Psoas muscle (tissue), 8 donors: ENCODE data around the gene PDE6A. TPM values are rescaled to one million over a fixed set of nuclear protein-coding genes. Genes with fewer than 3 reads are reported as not detected.

Experiments
- ATAC-seq, 4 donors: fragments of 200-7000 bp; cut with Tn5 transposase; one replicate each; pipeline ENCODE4 v1.9.1; 2020; ENCODE audit warnings: moderate library complexity in 3 of 4, mild to moderate bottlenecking in 2 of 4
- DNase-seq, 2 donors: peaks; one replicate each; pipeline ENCODE4 v3.0.0-alpha.2; 2020
- H3K27ac ChIP-seq: fragments of 200-600 bp; one replicate; pipeline ENCODE4 v1.8.0; 2022
- H3K27me3 ChIP-seq, 3 donors: fragments of 200-600 bp in 1 of 3; one replicate each; pipeline versions ENCODE4 v1.6.1 to v1.8.0; 2013 to 2022; ENCODE audit warnings: low read length in 2 of 3, mild to moderate bottlenecking in 2 of 3, moderate library complexity in 1 of 3; ENCODE audit not compliant: insufficient read depth in 3 of 3
- H3K36me3 ChIP-seq, 2 donors: fragments of 200-600 bp in 1 of 2; one replicate each; pipeline versions ENCODE4 v1.6.1 to v1.8.0; 2013 to 2022; ENCODE audit warnings: low read depth in 1 of 2, mild to moderate bottlenecking in 1 of 2, moderate library complexity in 1 of 2; ENCODE audit not compliant: insufficient read depth in 1 of 2
- H3K4me1 ChIP-seq: fragments of 200-600 bp; one replicate; pipeline ENCODE4 v1.8.0; 2022
- H3K4me3 ChIP-seq: fragments of 200-600 bp; one replicate; pipeline ENCODE4 v1.8.0; 2022; ENCODE audit warnings: mild to moderate bottlenecking
- H3K9me3 ChIP-seq: fragments of 200-600 bp; one replicate; pipeline ENCODE4 v1.8.0; 2022
- CTCF ChIP-seq: fragments of 200-600 bp; IDR thresholded peaks from one replicate; pipeline ENCODE4 v1.8.0; 2022; ENCODE audit warnings: antibody characterized with exemption
- WGBS, 3 donors: extraction: QIAGEN DNeasy Blood & Tissue Kit; methylation state at CpG; one replicate each; pipeline versions ENCODE4 v1.1.6 to v1.1.7; 2013; 5-methylcytosine and 5-hydroxymethylcytosine counted together
- intact Hi-C, 2 donors: fragments of 100-400 bp; cut with DNase I; formaldehyde crosslinking; loops; one replicate each; pipeline versions ENCODE4 v1.11.0 to v1.14.2; 2022
- polyA plus RNA-seq, 3 donors: library from polyadenylated mRNA; stranded (reverse); fragments of 200-250 nt; gene quantifications; one replicate each; pipeline ENCODE4 v1.2.3, GENCODE V29; 2013
- total RNA-seq, 4 donors: library from RNA; stranded (reverse); fragmentation: NEBNext Ultra II Directional in 2 of 4; extraction: Animal tissue kit (Norgen Biotek cat#: 25700) in 2 of 4; gene quantifications; one replicate each; pipeline versions ENCODE4 v1.2.1 to v1.2.4, GENCODE V29; 2021 to 2023
- donor health status: healthy with polysubstance abuse.
- donor health status: DM: no; HTN: no; CAD: no; lungs with moderate emphysema.
- donor health status: Bipolar disorder and iron deficiency.
- donor health status: healthy.
- donor health status: DM: yes; HTN: yes; CAD: no.
- donor health status: DM: no; HTN: no; CAD: no.
- donor health status: DM: no; HTN: no; CAD: no.
- donor health status: DM: yes; HTN: yes; CAD: no.

The PDE6A gene
- total and polyA plus RNA-seq, 7 donors, result 0.04 to 0.26 (median 0.10) TPM

- 38 to 43% (median 38%) methylated on average over 12 of the region's 12 CpGs for WGBS, 3 donors
- Histone ChIP-seq H3K27ac (peak overlapping the region; percentile 24), H3K4me3 (no peak overlapping the region), H3K36me3 (peaks cover 3 to 26% of the 10 kb centered on the region in 2 donors), H3K4me1 (peaks cover 16% of the 10 kb centered on the region), H3K9me3 (no peaks in the 10 kb centered on the region), H3K27me3 (no peaks in the 10 kb centered on the region)
- TF ChIP-seq CTCF, result peak; percentile 86
- ATAC-seq (peak; percentile 30 to 66 (median 46)), DNase-seq (peak; percentile 70 to 86)
- intact Hi-C loops, result loop anchor here (1.0 to 5.0 kb wide), 5 partner anchors 17 to 216 kb away; partner anchors contain the start of gene SLC26A2 (in 1 of the 2)
These were observed 91.8 kb downstream of the PDE6A start for GRCh38 chr5:149852641-149853330.

GRCh38 chr5:149851211-149851610 is 93.4 kb downstream of the PDE6A start:
- Histone ChIP-seq H3K4me3 (no peak overlapping the region), H3K36me3 (peaks cover 3 to 42% of the 10 kb centered on the region in 2 donors), H3K9me3 (no peaks in the 10 kb centered on the region), H3K4me1 (peaks cover 4% of the 10 kb centered on the region), H3K27me3 (no peaks in the 10 kb centered on the region), H3K27ac (no peak overlapping the region)
- no peak for TF ChIP-seq CTCF
- intact Hi-C loops, result loop anchor here (1.0 to 5.0 kb wide), 4 partner anchors 111 to 214 kb away; partner anchors contain the start of gene SLC26A2 (in 1 of the 2)
- no peak for DNase-seq
- peak in 3 of 4 donors; percentile 75 to 87 (median 84) for ATAC-seq

- Histone ChIP-seq H3K27ac (peak overlapping the region; percentile 3), H3K27me3 (no peaks in the 10 kb centered on the region), H3K4me3 (no peak overlapping the region), H3K4me1 (peaks cover 4% of the 10 kb centered on the region), H3K36me3 (peaks cover 3 to 52% of the 10 kb centered on the region in 2 donors), H3K9me3 (no peaks in the 10 kb centered on the region)
- WGBS, 3 donors, result 86 to 89% (median 86%) methylated on average over 20 of the region's 20 CpGs
- DNase-seq (no peak), ATAC-seq (no peak)
- no peak for TF ChIP-seq CTCF
- intact Hi-C loops, result loop anchor here (5.0 kb wide), 3 partner anchors 112 to 213 kb away; partner anchors contain the start of gene SLC26A2 (in 1 of the 2)
These were observed 94.4 kb downstream of the PDE6A start for GRCh38 chr5:149849966-149850910.

GRCh38 chr5:149849280-149849965 is 95.2 kb downstream of the PDE6A start:
- Histone ChIP-seq H3K9me3 (no peaks in the 10 kb centered on the region), H3K4me1 (peaks cover 4% of the 10 kb centered on the region), H3K36me3 (peaks cover 3 to 60% of the 10 kb centered on the region in 2 donors), H3K4me3 (no peak overlapping the region), H3K27ac (peak overlapping the region; percentile 3), H3K27me3 (no peaks in the 10 kb centered on the region)
- WGBS, 3 donors, result 88 to 93% (median 90%) methylated on average over 8 of the region's 8 CpGs
- DNase-seq (no peak), ATAC-seq (no peak)
- TF ChIP-seq CTCF, result no peak
- intact Hi-C loops, result no loop called here
